GM23338 (cell line): ENCODE results near the gene JAZF1. TPM values are rescaled to one million over a fixed set of nuclear protein-coding genes. Genes with fewer than 3 reads are reported as not detected.

Experiments used
- ATAC-seq: fragments of 200-7000 bp; cut with Tn5 transposase; 3 replicates; pipeline ENCODE4 v1.9.1; 2020
- DNase-seq: peaks from one replicate; pipeline ENCODE4 v3.0.0-alpha.2; 2015; ENCODE audit warnings: low spot score
- H2AFZ ChIP-seq: fragments of 200-600 bp; sonication (generic); 2 replicates; pipeline ENCODE4 v1.8.0; 2016; ENCODE audit warnings: antibody characterized with exemption, mild to moderate bottlenecking, moderate library complexity
- H3F3A ChIP-seq: fragments of 200-600 bp; sonication (generic); replicated peaks from 2 replicates; pipeline ENCODE4 v1.8.0; 2017; ENCODE audit warnings: antibody characterized with exemption, mixed run types, low read depth
- H3K27ac ChIP-seq: fragments of 200-600 bp; sonication (generic); 2 replicates; pipeline ENCODE4 v1.6.1; 2016; ENCODE audit warnings: low read depth
- H3K27me3 ChIP-seq: fragments of 200-600 bp; sonication (generic); 2 replicates; pipeline ENCODE4 v1.8.0; 2016; ENCODE audit warnings: mild to moderate bottlenecking, mixed run types, moderate library complexity; ENCODE audit not compliant: insufficient read depth
- H3K36me3 ChIP-seq: fragments of 200-600 bp; sonication (generic); 2 replicates; pipeline ENCODE4 v1.8.0; 2016; ENCODE audit warnings: mild to moderate bottlenecking; ENCODE audit not compliant: insufficient read depth
- H3K4me1 ChIP-seq: fragments of 200-600 bp; sonication (generic); 2 replicates; pipeline ENCODE4 v1.8.0; 2016; ENCODE audit warnings: mild to moderate bottlenecking, moderate library complexity; ENCODE audit not compliant: insufficient read depth
- H3K4me2 ChIP-seq: fragments of 200-600 bp; sonication (generic); 2 replicates; pipeline ENCODE4 v1.7.1; 2017; ENCODE audit warnings: mixed run types
- H3K4me3 ChIP-seq: fragments of 200-600 bp; sonication (generic); 2 replicates; pipeline ENCODE4 v1.6.1; 2016; ENCODE audit warnings: mixed run types
- H3K79me2 ChIP-seq: fragments of 200-600 bp; sonication (generic); replicated peaks from 2 replicates; pipeline ENCODE4 v1.8.0; 2017; ENCODE audit warnings: mild to moderate bottlenecking; ENCODE audit not compliant: insufficient read depth
- H3K9me2 ChIP-seq: fragments of 200-600 bp; sonication (generic); 2 replicates; pipeline ENCODE4 v1.8.0; 2017; ENCODE audit not compliant: insufficient read depth
- H4K20me1 ChIP-seq: fragments of 200-600 bp; sonication (generic); replicated peaks from 2 replicates; pipeline ENCODE4 v1.8.0; 2017; ENCODE audit warnings: mild to moderate bottlenecking; ENCODE audit not compliant: insufficient read depth
- H3K27ac Mint-ChIP-seq: 2 replicates; pipeline ENCODE4 v1.8.0; 2020; ENCODE audit warnings: inconsistent platforms, mild to moderate bottlenecking, moderate library complexity, mixed read lengths
- H3K27me3 Mint-ChIP-seq: 3 replicates; pipeline ENCODE4 v1.8.0; 2022; ENCODE audit warnings: low read depth, mild to moderate bottlenecking, moderate library complexity, mixed read lengths, inconsistent platforms; ENCODE audit not compliant: insufficient read depth, poor library complexity
- H3K36me3 Mint-ChIP-seq: 3 replicates; pipeline ENCODE4 v1.8.0; 2021; ENCODE audit warnings: low read depth, mild to moderate bottlenecking, inconsistent platforms, moderate library complexity, mixed read lengths
- H3K4me1 Mint-ChIP-seq: 3 replicates; pipeline ENCODE4 v1.8.0; 2020; ENCODE audit warnings: mild to moderate bottlenecking, inconsistent platforms, mixed read lengths
- H3K4me3 Mint-ChIP-seq: 3 replicates; pipeline ENCODE4 v1.8.0; 2021; ENCODE audit warnings: moderate library complexity, mild to moderate bottlenecking, inconsistent platforms, mixed read lengths
- H3K9me3 Mint-ChIP-seq: 3 replicates; pipeline ENCODE4 v1.8.0; 2020; ENCODE audit warnings: moderate library complexity, mild to moderate bottlenecking, inconsistent platforms, mixed read lengths
- CREB1 ChIP-seq: fragments of 250-450 bp; sonication (Bioruptor Pico); IDR thresholded peaks from 2 replicates; pipeline ENCODE4 v1.5.0; 2020; ENCODE audit warnings: low read depth, mild to moderate bottlenecking, moderate library complexity
- EZH2 ChIP-seq: fragments of 200-600 bp; sonication (generic); IDR thresholded peaks from one replicate; pipeline ENCODE4 v1.8.0; 2017; ENCODE audit warnings: antibody characterized with exemption, mild to moderate bottlenecking, low read depth; ENCODE audit not compliant: unreplicated experiment
- EZH2phosphoT487 ChIP-seq: fragments of 200-600 bp; sonication (generic); IDR thresholded peaks from one replicate; pipeline ENCODE4 v1.8.1; 2018; ENCODE audit warnings: antibody characterized with exemption; ENCODE audit not compliant: unreplicated experiment
- JUNB ChIP-seq: IDR thresholded peaks from one replicate; pipeline ENCODE4 v1.6.1; 2016; ENCODE audit warnings: antibody characterized with exemption; ENCODE audit not compliant: unreplicated experiment
- NANOG ChIP-seq: IDR thresholded peaks from 2 replicates; pipeline ENCODE4 v1.6.1; 2016; ENCODE audit warnings: antibody characterized with exemption, borderline replicate concordance
- POLR2AphosphoS5 ChIP-seq: IDR thresholded peaks from 2 replicates; pipeline ENCODE4 v1.6.1; 2016; ENCODE audit warnings: antibody characterized with exemption, low read depth
- ZNF114 ChIP-seq: fragments of 250-450 bp; sonication (Bioruptor Pico); IDR thresholded peaks from 2 replicates; pipeline ENCODE4 v1.5.0; 2020; ENCODE audit warnings: mild to moderate bottlenecking, moderate library complexity
- ZNF331 ChIP-seq: fragments of 250-450 bp; sonication (Bioruptor Pico); IDR thresholded peaks from 2 replicates; pipeline ENCODE4 v1.5.0; 2020; ENCODE audit warnings: low read depth, mild to moderate bottlenecking, moderate library complexity
- polyA plus RNA-seq: library from polyadenylated mRNA; unstranded; fragments of >200 nt; fragmentation: Nextera tagmentation; extraction: Ambion mirVana; gene quantifications from 2 replicates; pipeline ENCODE4 v1.2.1, GENCODE V29; 2016
- total RNA-seq: library from RNA; depleted of rRNA; stranded (reverse); fragments of >200 nt; shearing (Covaris generic); gene quantifications from 2 replicates; pipeline ENCODE4 v1.2.3, GENCODE V29; 2014
- TF ChIP-seq, protein P1 (sequence below): IDR thresholded peaks from 2 replicates; pipeline ENCODE4 v1.6.1; 2016; ENCODE audit warnings: antibody characterized with exemption
- TF ChIP-seq, protein P2 (sequence below), 2 experiments: fragments of 200-600 bp in 1 of 2; sonication (generic) in 1 of 2; conservative IDR thresholded peaks; 2 replicates each; pipeline versions ENCODE4 v1.5.1 to v1.6.1; 2016 to 2017; ENCODE audit warnings: antibody characterized with exemption in 2 of 2, low read depth in 2 of 2, mild to moderate bottlenecking in 2 of 2, moderate library complexity in 1 of 2
- TF ChIP-seq, protein P3 (sequence below): IDR thresholded peaks from one replicate; pipeline ENCODE4 v1.6.1; 2018; ENCODE audit warnings: antibody characterized with exemption; ENCODE audit not compliant: unreplicated experiment

Gene JAZF1
- total and polyA plus RNA-seq, 2 experiments from 2014 or later: 12.2 to 22.2 TPM

DNA sequence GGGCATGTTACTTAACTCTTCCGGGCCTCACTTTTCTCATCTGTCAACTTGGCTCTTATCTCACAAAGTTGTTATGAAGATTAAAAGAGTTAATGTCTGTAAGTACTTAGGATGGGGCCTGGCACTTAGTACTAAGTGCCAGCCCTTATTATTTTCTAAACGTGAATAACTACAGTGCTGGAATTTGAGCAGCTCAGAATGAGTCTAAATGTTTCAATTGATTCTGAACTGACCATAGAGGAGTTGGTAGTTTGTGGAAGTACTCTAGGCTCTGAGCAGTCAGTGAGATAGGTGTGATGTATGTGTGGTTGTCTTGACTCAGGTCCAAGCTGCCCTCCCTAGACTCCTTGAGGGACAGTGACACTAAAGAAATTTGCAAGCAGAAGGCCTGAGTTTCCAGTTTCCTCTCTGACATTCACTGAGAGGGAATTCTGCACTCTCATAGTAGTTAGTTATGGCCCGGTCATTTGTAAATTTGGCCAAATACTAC lies 18.5 kb upstream of the JAZF1 start:
- H3K36me3 Mint-ChIP-seq: no peaks in the 10 kb centered on the region
- TF ChIP-seq EZH2: no peak
- TF ChIP-seq ZNF114: no peak
- TF ChIP-seq NANOG: no peak
- no peak for TF ChIP-seq JUNB
- TF ChIP-seq EZH2phosphoT487: no peak
- TF ChIP-seq, protein P1, sequence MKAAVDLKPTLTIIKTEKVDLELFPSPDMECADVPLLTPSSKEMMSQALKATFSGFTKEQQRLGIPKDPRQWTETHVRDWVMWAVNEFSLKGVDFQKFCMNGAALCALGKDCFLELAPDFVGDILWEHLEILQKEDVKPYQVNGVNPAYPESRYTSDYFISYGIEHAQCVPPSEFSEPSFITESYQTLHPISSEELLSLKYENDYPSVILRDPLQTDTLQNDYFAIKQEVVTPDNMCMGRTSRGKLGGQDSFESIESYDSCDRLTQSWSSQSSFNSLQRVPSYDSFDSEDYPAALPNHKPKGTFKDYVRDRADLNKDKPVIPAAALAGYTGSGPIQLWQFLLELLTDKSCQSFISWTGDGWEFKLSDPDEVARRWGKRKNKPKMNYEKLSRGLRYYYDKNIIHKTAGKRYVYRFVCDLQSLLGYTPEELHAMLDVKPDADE: no peak
- TF ChIP-seq, protein P2, sequence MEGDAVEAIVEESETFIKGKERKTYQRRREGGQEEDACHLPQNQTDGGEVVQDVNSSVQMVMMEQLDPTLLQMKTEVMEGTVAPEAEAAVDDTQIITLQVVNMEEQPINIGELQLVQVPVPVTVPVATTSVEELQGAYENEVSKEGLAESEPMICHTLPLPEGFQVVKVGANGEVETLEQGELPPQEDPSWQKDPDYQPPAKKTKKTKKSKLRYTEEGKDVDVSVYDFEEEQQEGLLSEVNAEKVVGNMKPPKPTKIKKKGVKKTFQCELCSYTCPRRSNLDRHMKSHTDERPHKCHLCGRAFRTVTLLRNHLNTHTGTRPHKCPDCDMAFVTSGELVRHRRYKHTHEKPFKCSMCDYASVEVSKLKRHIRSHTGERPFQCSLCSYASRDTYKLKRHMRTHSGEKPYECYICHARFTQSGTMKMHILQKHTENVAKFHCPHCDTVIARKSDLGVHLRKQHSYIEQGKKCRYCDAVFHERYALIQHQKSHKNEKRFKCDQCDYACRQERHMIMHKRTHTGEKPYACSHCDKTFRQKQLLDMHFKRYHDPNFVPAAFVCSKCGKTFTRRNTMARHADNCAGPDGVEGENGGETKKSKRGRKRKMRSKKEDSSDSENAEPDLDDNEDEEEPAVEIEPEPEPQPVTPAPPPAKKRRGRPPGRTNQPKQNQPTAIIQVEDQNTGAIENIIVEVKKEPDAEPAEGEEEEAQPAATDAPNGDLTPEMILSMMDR (conservative IDR thresholded peaks at IDR 0.05; ENCODE audit: low read depth in 2 of 2): no peak
- TF ChIP-seq, protein P3, sequence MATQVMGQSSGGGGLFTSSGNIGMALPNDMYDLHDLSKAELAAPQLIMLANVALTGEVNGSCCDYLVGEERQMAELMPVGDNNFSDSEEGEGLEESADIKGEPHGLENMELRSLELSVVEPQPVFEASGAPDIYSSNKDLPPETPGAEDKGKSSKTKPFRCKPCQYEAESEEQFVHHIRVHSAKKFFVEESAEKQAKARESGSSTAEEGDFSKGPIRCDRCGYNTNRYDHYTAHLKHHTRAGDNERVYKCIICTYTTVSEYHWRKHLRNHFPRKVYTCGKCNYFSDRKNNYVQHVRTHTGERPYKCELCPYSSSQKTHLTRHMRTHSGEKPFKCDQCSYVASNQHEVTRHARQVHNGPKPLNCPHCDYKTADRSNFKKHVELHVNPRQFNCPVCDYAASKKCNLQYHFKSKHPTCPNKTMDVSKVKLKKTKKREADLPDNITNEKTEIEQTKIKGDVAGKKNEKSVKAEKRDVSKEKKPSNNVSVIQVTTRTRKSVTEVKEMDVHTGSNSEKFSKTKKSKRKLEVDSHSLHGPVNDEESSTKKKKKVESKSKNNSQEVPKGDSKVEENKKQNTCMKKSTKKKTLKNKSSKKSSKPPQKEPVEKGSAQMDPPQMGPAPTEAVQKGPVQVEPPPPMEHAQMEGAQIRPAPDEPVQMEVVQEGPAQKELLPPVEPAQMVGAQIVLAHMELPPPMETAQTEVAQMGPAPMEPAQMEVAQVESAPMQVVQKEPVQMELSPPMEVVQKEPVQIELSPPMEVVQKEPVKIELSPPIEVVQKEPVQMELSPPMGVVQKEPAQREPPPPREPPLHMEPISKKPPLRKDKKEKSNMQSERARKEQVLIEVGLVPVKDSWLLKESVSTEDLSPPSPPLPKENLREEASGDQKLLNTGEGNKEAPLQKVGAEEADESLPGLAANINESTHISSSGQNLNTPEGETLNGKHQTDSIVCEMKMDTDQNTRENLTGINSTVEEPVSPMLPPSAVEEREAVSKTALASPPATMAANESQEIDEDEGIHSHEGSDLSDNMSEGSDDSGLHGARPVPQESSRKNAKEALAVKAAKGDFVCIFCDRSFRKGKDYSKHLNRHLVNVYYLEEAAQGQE: no peak
- TF ChIP-seq POLR2AphosphoS5: no peak
- no peak for TF ChIP-seq ZNF331 (CRISPR knock-in tag)
- no peak for TF ChIP-seq CREB1 (CRISPR knock-in tag)
- Histone ChIP-seq H3K4me1 (peaks cover 5% of the 10 kb centered on the region; the same call in 1 of the 2 replicates), H3K4me2 (no peak overlapping the region), H3K27me3 (no peaks in the 10 kb centered on the region), H4K20me1 (no peaks in the 10 kb centered on the region), H3K36me3 (no peaks in the 10 kb centered on the region), H3K4me3 (no peak overlapping the region), H3F3A (0 out of 2 replicates have a peak, but pooled peaks cover 5% of the 10 kb centered on the region), H3K9me2 (no peaks in the 10 kb centered on the region), H2AFZ (no peak overlapping the region), H3K27ac (no peak overlapping the region), H3K79me2 (no peaks in the 10 kb centered on the region)
- H3K4me3 Mint-ChIP-seq: no peak overlapping the region
- H3K4me1 Mint-ChIP-seq: peaks cover 6% of the 10 kb centered on the region
- H3K9me3 Mint-ChIP-seq: no peaks in the 10 kb centered on the region
- H3K27ac Mint-ChIP-seq: no peak overlapping the region
- H3K27me3 Mint-ChIP-seq: peaks cover 3% of the 10 kb centered on the region
- ATAC-seq: no peak
- no peak for DNase-seq
